HUDEP-2 (cell line): ENCODE data around the gene PTGR3.

Experiments used
- DNase-seq, 76 experiments: peaks; one replicate each; lab custom pipeline; 2025; ENCODE audit not compliant: unreplicated experiment in 76 of 76; lab: John Stamatoyannopoulos, UW

The PTGR3 gene, protein sequence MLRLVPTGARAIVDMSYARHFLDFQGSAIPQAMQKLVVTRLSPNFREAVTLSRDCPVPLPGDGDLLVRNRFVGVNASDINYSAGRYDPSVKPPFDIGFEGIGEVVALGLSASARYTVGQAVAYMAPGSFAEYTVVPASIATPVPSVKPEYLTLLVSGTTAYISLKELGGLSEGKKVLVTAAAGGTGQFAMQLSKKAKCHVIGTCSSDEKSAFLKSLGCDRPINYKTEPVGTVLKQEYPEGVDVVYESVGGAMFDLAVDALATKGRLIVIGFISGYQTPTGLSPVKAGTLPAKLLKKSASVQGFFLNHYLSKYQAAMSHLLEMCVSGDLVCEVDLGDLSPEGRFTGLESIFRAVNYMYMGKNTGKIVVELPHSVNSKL

DNA sequence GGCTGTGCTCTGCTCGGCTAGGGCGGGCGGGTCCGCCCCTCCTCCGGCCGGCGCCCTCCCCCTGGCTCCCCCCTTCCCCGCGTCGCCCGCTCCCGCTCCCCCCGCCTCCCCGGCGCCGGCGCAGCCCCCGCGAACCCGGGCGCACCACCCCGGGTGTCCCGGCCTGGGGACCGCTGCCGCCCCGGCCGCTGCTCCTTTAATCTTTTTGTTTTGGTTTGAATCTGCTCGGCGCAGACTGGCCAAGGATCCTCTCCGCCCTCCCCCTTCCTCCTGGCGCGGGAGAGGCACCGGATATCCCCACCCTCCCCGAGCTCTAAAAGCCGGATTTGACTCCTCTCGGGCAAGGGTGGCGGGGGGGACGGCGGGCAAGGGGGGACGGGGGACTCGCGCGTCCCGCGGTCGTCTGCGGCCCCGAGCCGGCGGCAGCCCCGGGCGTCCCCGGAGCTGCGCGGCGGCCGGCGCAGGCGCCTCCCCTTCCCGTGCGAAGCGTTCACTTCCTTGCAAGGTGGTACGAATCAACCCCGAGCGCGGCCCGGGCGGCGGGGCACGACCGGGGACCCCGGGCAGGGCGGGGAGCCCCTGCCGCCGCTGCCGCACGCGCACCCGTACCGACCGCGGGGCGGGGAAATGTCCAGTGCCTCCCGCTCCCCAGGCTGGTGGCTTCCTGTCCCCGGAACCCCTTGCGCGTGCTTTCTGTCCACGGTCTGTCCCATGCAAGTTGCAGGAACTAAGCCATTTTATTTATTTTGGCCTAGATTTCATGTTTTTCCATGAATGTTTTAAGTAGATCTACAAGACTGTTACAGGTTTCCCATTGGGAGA, at the start of gene PTGR3:
TSS of gene PTGR3 (minus strand) at position 11 of the 822 bp plus-strand sequence. CDS start 81 bp downstream, outside the sequence.
- peak in 75 of 76 experiments; percentile 26 to 90 (median 79) for DNase-seq

DNA sequence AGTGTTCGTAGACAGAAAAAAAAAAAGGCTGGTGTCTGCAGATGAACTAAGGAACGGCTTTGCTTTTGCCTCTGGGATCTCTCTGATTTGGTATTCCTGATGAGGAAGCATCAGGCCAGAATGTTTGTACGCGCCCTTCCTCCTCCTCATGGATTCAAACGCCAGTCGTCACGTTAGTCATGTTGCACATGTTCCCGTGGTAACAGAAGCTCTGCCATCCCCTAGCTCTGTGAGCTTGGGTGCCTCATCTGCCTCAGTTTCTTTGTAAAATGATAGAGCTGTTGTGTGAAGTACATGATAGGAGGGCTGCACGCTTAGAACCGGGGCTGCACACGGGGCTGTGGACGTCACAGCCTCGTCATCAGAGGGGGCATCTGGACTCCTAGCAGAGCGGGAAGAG, 48.7 kb upstream of the PTGR3 start:
- no peak for DNase-seq

DNA sequence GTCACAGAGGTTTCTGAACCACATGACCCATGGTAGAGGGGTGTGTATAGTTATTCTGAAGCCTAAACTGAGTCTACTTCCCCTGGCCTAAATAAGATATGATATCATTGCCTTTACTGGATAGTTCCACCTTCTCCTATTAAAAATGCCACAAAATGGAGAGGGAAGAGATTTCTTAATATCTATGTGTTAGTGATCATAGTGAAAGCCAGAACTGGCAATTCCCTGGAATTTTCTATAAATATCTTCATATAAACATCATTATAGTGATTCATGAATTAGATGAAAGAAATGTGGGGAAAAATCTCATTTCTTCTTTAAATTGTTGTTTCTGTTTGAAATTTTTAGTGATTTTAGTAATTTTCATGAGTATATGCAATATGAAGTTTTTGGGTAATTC, 47.4 kb upstream of the PTGR3 start:
- no peak for DNase-seq

DNA sequence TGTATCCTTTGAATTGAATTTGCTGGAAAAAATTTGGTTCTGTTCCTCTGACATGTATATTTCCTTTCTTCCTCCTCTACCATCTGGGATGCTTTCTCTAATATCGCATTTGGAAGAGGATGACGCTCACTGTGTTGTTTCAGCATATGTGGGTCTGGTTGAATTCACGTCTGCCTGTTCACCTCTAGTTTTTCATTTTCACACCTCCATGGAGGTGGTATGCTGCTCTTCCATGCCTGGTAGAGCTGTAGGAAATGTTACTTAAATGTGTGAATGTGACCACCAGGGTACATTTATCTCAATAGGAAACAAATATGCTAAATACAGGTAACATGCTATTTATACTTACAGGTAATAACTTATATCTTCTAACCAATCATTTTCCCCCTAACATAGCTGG, 46.2 kb upstream of the PTGR3 start:
- DNase-seq: no peak

DNA sequence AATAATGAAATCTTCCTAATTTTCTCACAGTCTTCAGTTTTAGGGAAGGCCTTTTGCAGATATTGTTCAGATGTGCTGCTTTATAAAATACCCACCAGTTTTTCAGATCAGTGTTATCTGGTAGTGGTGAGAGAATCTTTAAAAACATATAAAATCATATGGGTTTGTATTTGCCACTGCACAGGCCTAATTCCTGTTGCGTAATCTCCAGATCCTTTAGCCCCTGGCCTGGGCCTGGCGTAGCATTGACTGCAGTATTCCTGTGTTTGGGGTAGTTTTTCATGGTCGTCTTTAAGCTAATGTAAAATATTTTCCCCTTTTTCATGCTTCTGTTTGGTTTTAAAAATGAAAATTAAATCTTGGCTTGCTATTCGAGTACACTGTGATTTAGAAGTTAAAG, 44.8 kb upstream of the PTGR3 start:
- no peak for DNase-seq

DNA sequence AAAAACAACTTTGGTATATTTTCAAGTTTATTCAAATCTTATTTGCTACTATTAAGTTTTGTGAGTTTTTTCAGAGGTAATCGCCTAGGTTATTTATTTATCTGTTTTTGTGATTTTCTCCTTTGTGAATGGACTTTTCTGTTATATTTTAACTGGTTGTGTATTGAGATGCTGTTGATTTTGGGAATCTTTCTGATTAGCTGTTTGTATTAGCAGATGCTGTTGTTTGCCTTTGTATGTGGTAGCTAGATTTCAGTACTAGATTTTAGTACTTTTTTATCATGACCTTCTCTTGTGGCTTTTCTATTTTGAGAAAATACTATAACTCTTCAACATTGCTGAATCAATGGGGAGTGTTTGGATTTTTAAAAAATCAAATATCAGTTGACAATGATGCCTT, 44.1 kb upstream of the PTGR3 start:
- DNase-seq: no peak

DNA sequence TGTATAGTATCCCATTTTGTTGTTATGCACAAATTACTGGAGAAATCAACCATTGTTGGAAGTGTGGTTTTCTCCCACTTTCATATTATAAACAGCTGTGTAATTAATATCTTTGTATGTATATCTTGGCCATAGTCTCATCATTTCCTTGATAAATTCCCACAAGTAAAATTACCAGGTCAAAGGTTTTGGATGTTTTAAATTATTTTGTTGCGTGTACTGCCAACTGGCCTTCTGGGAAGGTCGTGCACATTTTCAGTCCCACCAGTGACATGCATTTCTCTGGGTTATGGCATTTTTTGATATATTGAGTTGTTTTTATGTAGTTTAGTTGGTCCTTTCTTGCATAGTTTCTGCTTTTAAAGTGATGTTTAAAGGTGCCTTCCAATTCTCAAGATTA, 43.2 kb upstream of the PTGR3 start:
- DNase-seq: no peak

DNA sequence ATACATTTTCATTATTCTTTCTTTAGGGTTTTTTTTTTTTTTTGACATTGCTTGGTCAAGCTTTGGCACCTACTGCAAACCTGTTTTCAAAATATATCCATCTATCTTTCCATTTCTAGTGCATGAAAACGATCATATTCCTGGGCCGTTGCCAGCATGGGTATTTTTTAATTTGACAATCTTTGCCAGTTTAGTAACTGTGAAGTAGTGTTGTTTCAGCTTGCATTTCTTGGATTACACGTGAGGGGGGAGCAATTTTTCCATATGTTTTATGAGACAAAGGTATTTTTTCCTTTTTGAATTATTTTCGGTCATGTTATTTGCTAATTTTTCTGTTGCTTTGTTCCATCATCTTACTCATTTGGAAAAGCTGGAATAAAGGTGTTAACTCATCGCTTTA, 42.5 kb upstream of the PTGR3 start:
- DNase-seq: no peak

DNA sequence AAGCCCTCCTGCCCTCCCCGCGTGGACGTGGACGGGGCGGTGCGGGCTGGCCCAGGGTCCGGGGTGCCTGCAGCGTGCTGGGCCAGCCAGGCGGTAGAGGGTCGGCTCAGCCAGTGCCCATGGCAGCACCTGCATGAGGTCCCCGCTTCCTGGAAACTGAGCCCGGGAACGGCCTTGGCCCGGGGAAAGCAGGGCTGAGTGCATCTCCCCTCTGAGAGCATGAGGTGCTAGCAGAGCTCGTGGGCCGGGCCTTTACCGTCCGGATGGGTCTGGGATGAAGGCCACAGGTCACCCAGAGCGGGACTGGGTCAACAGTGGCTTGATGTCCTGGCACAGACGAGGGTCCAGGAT, 41.5 kb upstream of the PTGR3 start:
- DNase-seq: no peak

DNA sequence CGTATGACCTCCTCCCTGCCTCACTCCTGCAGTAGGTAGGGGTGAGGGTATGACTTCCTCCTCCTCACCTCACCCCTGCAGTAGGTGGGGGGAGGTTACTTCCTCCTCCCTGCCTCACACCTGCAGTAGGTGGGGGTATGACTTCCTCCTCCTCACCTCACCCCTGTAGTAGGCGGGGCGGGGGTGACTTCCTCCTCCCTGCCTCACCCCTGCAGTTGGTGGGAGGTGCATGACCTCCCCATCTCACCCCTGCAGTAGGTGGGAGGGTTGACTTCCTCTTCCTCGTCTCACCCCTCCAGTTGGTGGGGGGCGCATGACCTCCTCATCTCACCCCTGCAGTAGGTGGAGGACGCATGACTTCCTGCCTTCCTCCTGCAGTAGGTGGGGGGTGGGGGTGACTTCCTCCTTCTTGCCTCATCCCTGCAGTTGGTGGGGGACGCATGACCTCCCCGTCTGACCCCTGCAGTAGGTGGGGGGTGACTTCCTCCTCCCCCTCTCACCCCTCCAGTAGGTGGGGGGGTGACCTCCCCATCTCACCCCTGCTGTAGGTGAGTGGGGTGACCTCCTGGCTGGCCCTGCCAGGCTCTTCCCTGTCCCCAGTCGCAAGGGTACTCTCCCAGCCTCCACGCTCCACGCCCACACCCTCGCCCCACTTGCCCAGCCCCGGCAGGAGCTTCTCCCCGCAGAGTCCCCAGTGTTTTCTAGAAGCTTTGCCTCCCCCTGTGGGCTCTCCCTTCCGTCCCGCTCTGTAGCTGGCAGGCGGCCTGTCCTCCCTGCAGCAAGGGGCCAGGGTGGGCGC, 40.9 kb upstream of the PTGR3 start:
- DNase-seq: no peak

DNA sequence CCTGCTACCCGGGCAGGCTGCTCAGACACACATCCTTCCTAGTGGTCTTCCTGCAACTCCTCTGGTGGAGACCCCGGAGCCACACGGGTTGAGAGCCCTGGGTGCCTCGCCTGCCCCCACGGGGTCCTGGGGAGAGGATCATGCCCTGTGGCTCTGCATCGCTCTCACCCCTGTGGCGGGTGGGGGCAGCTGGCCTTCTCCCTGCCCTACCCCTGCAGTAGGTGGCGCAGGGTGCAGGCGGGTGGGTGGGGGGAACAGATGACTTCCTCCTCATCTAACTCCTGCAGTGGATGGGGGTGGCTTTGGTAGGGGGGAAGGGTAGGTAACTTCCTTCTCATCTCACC, 40.2 kb upstream of the PTGR3 start:
- no peak for DNase-seq

DNA sequence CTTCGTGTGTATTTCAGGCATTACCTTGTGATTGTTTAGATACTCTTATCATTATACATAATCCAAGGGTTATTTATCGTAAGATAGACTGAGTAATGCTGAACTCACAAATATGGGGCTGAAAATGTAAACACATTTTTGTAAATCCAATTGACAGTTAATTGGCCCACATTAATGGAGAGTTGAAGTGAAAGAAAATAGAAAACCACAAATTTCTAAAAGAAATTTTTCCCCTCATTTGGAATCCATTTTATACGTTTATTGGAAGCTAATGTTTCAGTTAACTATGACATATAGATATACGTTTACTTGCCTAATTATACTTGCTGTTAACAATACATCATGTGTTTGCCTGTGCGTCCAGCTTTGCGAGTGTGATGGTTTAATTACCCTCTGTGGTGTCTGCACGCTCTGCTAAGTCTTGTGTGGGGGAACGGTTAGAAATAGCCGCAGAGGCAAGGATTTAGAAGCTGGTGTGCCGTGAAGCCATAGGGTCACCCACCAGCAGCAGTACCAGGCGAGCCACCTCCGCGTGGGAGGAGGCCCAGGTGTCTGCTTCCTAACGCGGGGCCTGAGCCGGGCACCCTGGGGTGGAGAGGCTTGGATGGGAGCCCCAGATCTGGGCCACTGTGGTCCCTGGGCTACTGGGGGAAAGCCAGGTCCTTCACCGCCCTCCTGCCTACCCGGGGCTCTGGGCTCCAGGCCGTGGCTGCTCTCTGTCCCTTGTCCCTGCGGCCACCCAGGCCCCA, 39.7 kb upstream of the PTGR3 start:
- no peak for DNase-seq

DNA sequence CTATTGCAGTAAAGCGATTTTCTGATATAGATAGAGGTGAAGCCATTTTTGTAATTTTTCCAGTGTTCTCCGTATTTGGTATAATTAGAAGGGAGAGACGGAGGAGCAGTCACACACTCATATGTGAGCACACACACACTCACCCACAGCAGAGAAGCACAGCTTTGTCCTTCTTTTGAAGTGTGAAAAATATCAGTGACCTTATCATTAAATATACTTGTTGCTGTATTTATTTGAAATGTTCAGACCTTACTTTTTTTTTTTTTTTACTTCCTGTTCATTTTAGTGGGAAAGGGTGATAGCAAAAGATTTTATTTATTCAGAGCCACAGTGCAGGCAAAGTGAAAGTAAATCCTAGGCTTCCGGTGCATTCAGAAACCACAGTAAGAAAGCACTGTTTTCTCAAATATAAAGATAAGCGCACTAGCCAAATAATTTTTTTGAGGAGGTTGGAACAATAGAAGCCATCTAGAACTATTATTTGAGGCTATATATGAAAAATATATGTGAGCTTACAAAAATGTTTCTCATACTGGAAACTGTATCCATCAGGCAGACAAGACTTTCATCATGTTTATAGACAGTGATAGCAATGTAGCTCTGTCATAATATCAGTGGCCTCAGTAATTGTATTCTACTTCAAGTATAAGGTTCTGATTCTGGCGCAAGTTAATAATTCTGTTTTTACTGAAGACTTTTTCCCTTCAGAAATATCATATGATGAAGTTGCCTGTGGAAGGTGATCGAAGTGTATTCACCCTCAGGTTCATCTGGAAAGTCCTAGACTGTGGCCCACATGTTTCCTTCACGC, 38.9 kb upstream of the PTGR3 start:
- peak in 3 of 76 experiments; percentile 3 to 26 (median 18) for DNase-seq

DNA sequence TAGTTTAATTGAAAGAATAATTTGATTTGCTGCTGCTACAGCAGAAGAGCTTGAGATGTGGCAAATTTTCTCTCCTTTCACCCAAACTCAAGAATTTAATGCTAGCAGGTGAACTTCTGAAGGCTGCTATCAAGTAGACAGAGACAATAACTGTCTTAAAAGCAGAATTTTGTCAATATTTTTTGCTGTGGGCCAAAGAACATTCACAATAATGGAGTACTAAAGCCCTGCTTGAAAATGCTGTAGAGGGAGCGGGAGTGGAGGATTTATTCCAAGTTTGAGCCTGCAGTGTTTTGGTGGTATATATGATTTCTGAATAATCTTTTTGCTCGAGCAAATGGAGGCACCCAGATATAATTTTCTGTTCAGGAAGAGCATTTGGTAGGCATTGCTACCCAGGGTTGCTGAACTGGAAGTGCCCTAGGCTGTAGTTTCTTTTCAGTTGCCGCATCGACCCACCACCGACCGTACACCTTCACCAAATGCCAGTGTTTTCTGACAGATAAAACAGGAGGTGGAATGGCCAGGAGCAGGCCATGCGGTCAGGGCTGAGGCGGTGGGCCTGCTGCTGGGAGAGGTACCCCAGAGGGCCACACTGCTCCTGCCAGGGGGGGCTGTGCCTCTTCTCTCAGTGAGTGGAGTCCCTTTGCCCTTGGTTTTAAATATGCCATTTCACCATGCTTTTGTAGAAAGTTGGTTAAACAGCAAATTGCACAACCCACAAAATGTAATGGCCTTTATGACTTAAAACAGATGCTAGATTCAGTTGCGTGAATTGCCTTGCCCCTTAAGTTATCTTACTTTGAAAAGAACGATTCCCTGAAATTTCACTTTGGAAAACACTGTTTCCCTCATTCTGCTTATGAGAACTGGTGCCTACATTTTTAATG, 38.0 kb upstream of the PTGR3 start:
- no peak for DNase-seq

DNA sequence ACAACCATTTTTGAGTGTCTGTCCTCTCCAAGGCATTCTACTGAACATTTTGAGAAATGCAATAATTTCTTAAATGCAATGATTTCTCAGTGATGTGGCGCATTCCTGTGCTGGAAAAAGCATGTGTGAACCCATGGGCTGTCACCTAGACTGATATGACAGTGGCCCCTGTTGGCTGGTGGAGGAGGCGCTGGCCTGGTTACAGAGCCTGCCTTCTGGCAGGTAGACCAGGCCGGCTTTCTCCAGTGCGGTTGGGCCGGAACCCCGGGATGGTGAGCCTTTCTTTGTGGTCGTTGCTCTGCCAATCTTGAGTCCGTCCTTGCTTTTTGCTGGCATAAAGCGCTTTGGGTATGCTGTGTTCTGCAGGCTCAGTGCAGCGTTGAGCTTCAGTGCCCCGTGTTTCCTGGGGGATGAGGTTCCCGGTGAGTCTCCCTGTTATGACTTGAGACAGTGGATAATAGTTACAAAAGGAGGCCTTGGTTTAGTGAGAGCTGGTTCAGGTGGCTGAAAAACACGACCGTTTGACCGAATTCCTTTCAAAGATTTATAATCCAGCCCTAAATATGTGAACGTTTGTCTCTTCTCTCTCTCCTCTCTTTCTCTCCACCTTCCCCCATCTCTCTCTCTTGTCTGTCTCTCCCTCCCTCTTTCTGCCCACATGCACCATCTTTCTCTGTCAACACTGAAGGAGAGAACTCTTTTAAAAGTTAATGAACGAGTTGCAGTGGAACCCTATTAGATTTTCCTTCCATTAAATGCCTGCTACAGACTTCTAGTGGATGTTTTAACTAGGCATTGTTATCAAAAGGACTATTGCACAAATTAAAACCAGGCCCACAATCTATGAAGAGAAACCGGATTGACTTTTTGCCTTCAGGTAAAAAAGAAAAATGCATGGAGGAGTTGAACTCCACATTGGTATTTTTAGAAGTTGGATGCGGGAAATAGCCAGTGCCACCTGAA, 35.7 kb upstream of the PTGR3 start:
- peak in 6 of 76 experiments; percentile 8 to 30 (median 14) for DNase-seq

DNA sequence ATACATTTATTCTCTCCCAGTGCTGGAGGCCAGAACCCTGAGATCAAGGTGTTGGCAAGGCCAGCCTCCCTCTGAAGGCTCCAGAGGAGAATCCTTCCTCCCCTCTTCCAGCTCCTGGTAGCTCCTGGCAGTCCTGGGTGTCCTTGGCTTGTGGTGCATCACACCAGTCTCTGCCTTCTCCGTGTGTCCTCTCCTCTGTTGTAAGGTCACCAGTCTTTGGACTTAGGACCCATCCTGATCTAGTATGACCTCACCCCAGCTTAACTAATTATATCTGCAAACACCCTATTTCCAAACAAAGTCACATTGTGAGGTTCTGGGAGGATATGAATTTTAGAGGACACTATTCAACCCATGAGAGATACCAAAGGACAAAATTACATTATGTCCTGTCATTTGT, 32.8 kb upstream of the PTGR3 start:
- DNase-seq: no peak

DNA sequence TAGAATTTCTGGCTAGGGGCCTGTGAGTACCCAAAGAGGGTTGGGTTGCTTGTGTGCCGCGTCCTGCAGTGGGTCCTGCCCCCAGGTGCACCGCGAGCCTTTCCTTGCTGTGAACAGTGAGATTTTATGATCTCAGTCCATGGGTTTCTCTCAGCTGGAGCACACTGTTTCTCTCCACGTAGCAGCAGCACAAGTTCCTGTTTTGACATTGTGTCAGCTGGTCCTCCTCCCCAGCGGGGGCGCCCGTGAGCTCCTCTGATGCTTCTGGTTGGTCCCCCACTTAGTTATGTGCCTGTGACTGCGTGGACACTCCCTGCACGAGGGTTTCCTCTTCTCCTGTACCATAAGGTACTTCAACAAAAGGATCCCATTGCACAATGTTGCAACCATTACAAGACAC, 31.5 kb upstream of the PTGR3 start:
- no peak for DNase-seq

DNA sequence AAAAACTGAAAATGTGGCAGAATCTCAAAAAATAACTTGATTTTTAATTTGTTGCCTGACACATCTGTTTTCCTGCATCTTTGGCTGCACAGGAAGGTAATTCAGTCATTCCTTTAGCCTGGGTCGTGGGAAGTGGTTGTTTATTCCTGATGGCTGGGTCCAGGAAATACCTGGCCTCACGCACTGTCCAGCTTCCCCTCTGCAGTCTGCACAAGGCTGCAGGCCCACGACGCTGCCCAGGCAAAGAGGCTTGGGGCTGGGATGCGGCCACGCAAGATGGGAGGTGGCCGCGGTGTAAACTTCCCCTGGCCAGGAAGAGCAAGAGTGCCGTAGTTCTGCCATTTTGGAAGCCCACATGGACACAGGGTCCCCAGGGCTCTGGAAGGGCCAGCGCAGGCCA, 29.8 kb upstream of the PTGR3 start:
- DNase-seq: no peak
